IMR-90 (cell line): Measurements from ENCODE around the gene IFI44L. TPM values are rescaled to one million over a fixed set of nuclear protein-coding genes. Genes with fewer than 3 reads are reported as not detected.

ENCODE experiments used
- ATAC-seq: fragments of 200-7000 bp; cut with Tn5 transposase; 2 replicates; pipeline ENCODE4 v1.9.1; 2020; ENCODE audit warnings: low read depth, mild to moderate bottlenecking, moderate library complexity
- BruUV-seq: library from RNA; stranded (reverse); fragments of 400-500 nt; replicated peaks from 2 replicates; lab custom pipeline; 2021; lab: Mats Ljungman, UMichigan
- CTCF ChIA-PET: fragments of 300-600 bp; formaldehyde crosslinking; extraction: SDS; loops from one replicate; lab custom pipeline; 2021; ENCODE audit warnings: antibody characterized with exemption; lab: Yijun Ruan, JAX
- POLR2A ChIA-PET: fragments of 300-600 bp; sonication (Branson Sonifier 250); formaldehyde crosslinking; loops from one replicate; lab custom pipeline; 2022; ENCODE audit warnings: antibody characterized with exemption; ENCODE audit not compliant: unreplicated experiment; lab: Charles Lee
- DNase-seq: peaks from one replicate; pipeline ENCODE4 v3.0.0; 2013
- H2AFZ ChIP-seq: replicated peaks from 2 replicates; pipeline ENCODE3; 2013; ENCODE audit warnings: low read length, mild to moderate bottlenecking; ENCODE audit not compliant: poor library complexity
- H2AK5ac ChIP-seq: 2 replicates; pipeline ENCODE4 v1.6.1; 2013; ENCODE audit warnings: low read depth, low read length, inconsistent platforms
- H2AK9ac ChIP-seq: replicated peaks from 2 replicates; pipeline ENCODE3; 2013; ENCODE audit warnings: mild to moderate bottlenecking, low read depth, low read length, moderate library complexity; ENCODE audit not compliant: poor library complexity
- H2BK120ac ChIP-seq: 2 replicates; pipeline ENCODE4 v1.6.1; 2013; ENCODE audit warnings: low read depth, low read length, inconsistent platforms
- H2BK15ac ChIP-seq: 3 replicates; pipeline ENCODE4 v1.6.1; 2013; ENCODE audit warnings: low read depth, low read length, inconsistent platforms
- H2BK20ac ChIP-seq: 2 replicates; pipeline ENCODE4 v1.6.1; 2013; ENCODE audit warnings: low read depth, mild to moderate bottlenecking, inconsistent platforms, low read length, moderate library complexity
- H2BK5ac ChIP-seq: 2 replicates; pipeline ENCODE4 v1.6.1; 2013; ENCODE audit warnings: mild to moderate bottlenecking, low read depth, low read length, inconsistent platforms; ENCODE audit not compliant: poor library complexity, severe bottlenecking
- H3K14ac ChIP-seq: replicated peaks from 2 replicates; pipeline ENCODE4 v1.6.1; 2013; ENCODE audit warnings: low read depth, low read length, inconsistent platforms
- H3K18ac ChIP-seq: 2 replicates; pipeline ENCODE4 v1.6.1; 2013; ENCODE audit warnings: low read depth, low read length, control low read depth
- H3K23ac ChIP-seq: 2 replicates; pipeline ENCODE4 v1.6.1; 2013; ENCODE audit warnings: low read depth, low read length, inconsistent platforms
- H3K27ac ChIP-seq: 2 replicates; pipeline ENCODE4 v1.5.1; 2013; ENCODE audit warnings: mild to moderate bottlenecking, control low read depth, low read length; ENCODE audit not compliant: insufficient read depth
- H3K27me3 ChIP-seq: 2 replicates; pipeline ENCODE4 v1.6.1; 2013; ENCODE audit warnings: low read length; ENCODE audit not compliant: control insufficient read depth, insufficient read depth
- H3K36me3 ChIP-seq: 2 replicates; pipeline ENCODE4 v1.6.1; 2013; ENCODE audit warnings: low read length, mixed read lengths; ENCODE audit not compliant: control insufficient read depth, insufficient read depth
- H3K4ac ChIP-seq: 2 replicates; pipeline ENCODE4 v1.6.1; 2013; ENCODE audit warnings: low read depth, low read length, inconsistent platforms
- H3K4me1 ChIP-seq: 2 replicates; pipeline ENCODE4 v1.6.1; 2013; ENCODE audit warnings: low read length, mixed read lengths; ENCODE audit not compliant: control insufficient read depth, insufficient read depth
- H3K4me2 ChIP-seq: 2 replicates; pipeline ENCODE4 v1.6.1; 2013; ENCODE audit warnings: low read depth, mild to moderate bottlenecking, control low read depth, low read length, moderate library complexity
- H3K4me3 ChIP-seq: 2 replicates; pipeline ENCODE4 v1.5.1; 2013; ENCODE audit warnings: low read depth, mild to moderate bottlenecking, control low read depth, low read length, moderate library complexity; ENCODE audit not compliant: insufficient read depth
- H3K56ac ChIP-seq: 2 replicates; pipeline ENCODE4 v1.6.1; 2013; ENCODE audit warnings: low read length, inconsistent platforms; ENCODE audit not compliant: insufficient read depth; ENCODE audit errors: extremely low read depth
- H3K79me1 ChIP-seq, 2 experiments: 2 replicates each; pipeline ENCODE4 v1.6.1; 2013; ENCODE audit warnings: low read length in 2 of 2, inconsistent platforms in 1 of 2, low read depth in 1 of 2
- H3K9ac ChIP-seq: 2 replicates; pipeline ENCODE4 v1.6.1; 2013; ENCODE audit warnings: low read depth, low read length, control low read depth
- H3K9me1 ChIP-seq: 2 replicates; pipeline ENCODE4 v1.6.1; 2013; ENCODE audit warnings: low read length, inconsistent platforms; ENCODE audit not compliant: insufficient read depth
- H3K9me3 ChIP-seq: 2 replicates; pipeline ENCODE4 v1.6.1; 2013; ENCODE audit warnings: low read length; ENCODE audit not compliant: control insufficient read depth, insufficient read depth
- H4K20me1 ChIP-seq: 2 replicates; pipeline ENCODE4 v1.6.1; 2013; ENCODE audit warnings: low read length, inconsistent platforms; ENCODE audit not compliant: insufficient read depth
- H4K5ac ChIP-seq: 2 replicates; pipeline ENCODE4 v1.6.1; 2013; ENCODE audit warnings: mild to moderate bottlenecking, low read depth, low read length, control low read depth
- H4K8ac ChIP-seq, 2 experiments: 2 replicates each; pipeline ENCODE4 v1.6.1; 2013; ENCODE audit warnings: low read depth in 2 of 2, low read length in 2 of 2, control low read depth in 1 of 2, inconsistent platforms in 1 of 2
- H4K91ac ChIP-seq: 2 replicates; pipeline ENCODE4 v1.6.1; 2013; ENCODE audit warnings: low read depth, low read length, inconsistent platforms; ENCODE audit not compliant: insufficient read depth
- BHLHE40 ChIP-seq: fragments of 150-350 bp; IDR thresholded peaks from 2 replicates; pipeline ENCODE4 v1.6.1; 2016; ENCODE audit warnings: mild to moderate bottlenecking, low read depth, low read length
- CEBPB ChIP-seq: IDR thresholded peaks from 2 replicates; pipeline ENCODE4 v1.6.1; 2012; ENCODE audit warnings: low read depth, low read length, improper control_type of control experiment
- CHD1 ChIP-seq: IDR thresholded peaks from 2 replicates; pipeline ENCODE4 v1.6.1; 2012; ENCODE audit warnings: low read depth, low read length, improper control_type of control experiment
- FOS ChIP-seq: fragments of 150-350 bp; IDR thresholded peaks from 2 replicates; pipeline ENCODE4 v1.6.1; 2016; ENCODE audit warnings: low read depth, low read length
- MAFK ChIP-seq: IDR thresholded peaks from 2 replicates; pipeline ENCODE4 v1.6.1; 2012; ENCODE audit warnings: low read depth, low read length, improper control_type of control experiment
- MAZ ChIP-seq: IDR thresholded peaks from 2 replicates; pipeline ENCODE4 v1.6.1; 2012; ENCODE audit warnings: low read depth, mild to moderate bottlenecking, low read length, improper control_type of control experiment, moderate library complexity, borderline replicate concordance
- MXI1 ChIP-seq: IDR thresholded peaks from 2 replicates; pipeline ENCODE4 v1.6.1; 2012; ENCODE audit warnings: low read depth, mild to moderate bottlenecking, low read length, moderate library complexity, borderline replicate concordance
- NFE2L2 ChIP-seq: fragments of 150-350 bp; IDR thresholded peaks from 2 replicates; pipeline ENCODE4 v1.6.1; 2016; ENCODE audit warnings: low read depth, mild to moderate bottlenecking, low read length
- POLR2A ChIP-seq: IDR thresholded peaks from 2 replicates; pipeline ENCODE4 v1.6.1; 2012; ENCODE audit warnings: mild to moderate bottlenecking, low read depth, low read length
- RAD21 ChIP-seq: IDR thresholded peaks from 2 replicates; pipeline ENCODE4 v1.6.1; 2012; ENCODE audit warnings: low read length, improper control_type of control experiment
- RCOR1 ChIP-seq: IDR thresholded peaks from 2 replicates; pipeline ENCODE4 v1.6.1; 2012; ENCODE audit warnings: mild to moderate bottlenecking, low read length, improper control_type of control experiment; ENCODE audit not compliant: insufficient replicate concordance
- RFX5 ChIP-seq: IDR thresholded peaks from 2 replicates; pipeline ENCODE4 v1.8.0; 2012; ENCODE audit warnings: low read depth, mild to moderate bottlenecking, low read length, moderate library complexity
- SMC3 ChIP-seq: fragments of 150-350 bp; IDR thresholded peaks from 2 replicates; pipeline ENCODE4 v1.6.1; 2016; ENCODE audit warnings: low read depth, mild to moderate bottlenecking, antibody characterized with exemption, low read length, moderate library complexity
- WGBS, 2 experiments: methylation state at CpG; one replicate each; pipeline versions ENCODE4 v1.1.5 to v1.1.7; 2013; ENCODE audit warnings: missing lambda C conversion rate in 2 of 2; ENCODE audit not compliant: insufficient read length in 1 of 2; ENCODE audit errors: extremely low coverage in 2 of 2; 5-methylcytosine and 5-hydroxymethylcytosine counted together
- dilution Hi-C: fragments of 300-500 bp; cut with HindIII; formaldehyde crosslinking; loops from one replicate; pipeline ENCODE4 v1.14.3; 2018; ENCODE audit warnings: low sequenced_read_pairs; ENCODE audit not compliant: unreplicated experiment
- in situ Hi-C: fragments of 300-500 bp; cut with MboI; formaldehyde crosslinking; loops from 3 replicates; pipeline ENCODE4 v1.14.3; 2019; ENCODE audit warnings: low sequenced_read_pairs, inconsistent platforms, mixed read lengths
- intact Hi-C: fragments of 100-400 bp; cut with micrococcal nuclease; formaldehyde crosslinking; loops from 2 replicates; pipeline ENCODE4 v1.10.0; 2022
- polyA plus RNA-seq, 3 experiments: library from polyadenylated mRNA; depleted of rRNA; stranded (reverse); fragments of >200 nt; gene quantifications; 2 replicates each; pipeline ENCODE4 v1.2.3, GENCODE V29; 2012; ENCODE audit warnings: low replicate concordance in 1 of 3
- total RNA-seq: library from RNA; depleted of rRNA; stranded (reverse); fragments of >200 nt; gene quantifications from 2 replicates; pipeline ENCODE4 v1.2.3, GENCODE V29; 2012
- TF ChIP-seq, protein P1 (sequence below): fragments of 150-350 bp; IDR thresholded peaks from 2 replicates; pipeline ENCODE4 v1.6.1; 2017; ENCODE audit warnings: mild to moderate bottlenecking, antibody characterized with exemption, low read length, low read depth
- TF ChIP-seq, protein P2 (sequence below): conservative IDR thresholded peaks from 2 replicates; pipeline ENCODE4 v1.5.1; 2012; ENCODE audit warnings: mild to moderate bottlenecking, low read depth, low read length, improper control_type of control experiment
- TF ChIP-seq, protein P3 (sequence below): fragments of 150-350 bp; IDR thresholded peaks from 2 replicates; pipeline ENCODE4 v1.6.1; 2016; ENCODE audit warnings: low read depth, mild to moderate bottlenecking, low read length, moderate library complexity, borderline replicate concordance

IFI44L gene
- total and polyA plus RNA-seq, 2 of the 4 experiments (the other 2 are of a cell fraction) = 0.18 to 0.19 TPM

DNA sequence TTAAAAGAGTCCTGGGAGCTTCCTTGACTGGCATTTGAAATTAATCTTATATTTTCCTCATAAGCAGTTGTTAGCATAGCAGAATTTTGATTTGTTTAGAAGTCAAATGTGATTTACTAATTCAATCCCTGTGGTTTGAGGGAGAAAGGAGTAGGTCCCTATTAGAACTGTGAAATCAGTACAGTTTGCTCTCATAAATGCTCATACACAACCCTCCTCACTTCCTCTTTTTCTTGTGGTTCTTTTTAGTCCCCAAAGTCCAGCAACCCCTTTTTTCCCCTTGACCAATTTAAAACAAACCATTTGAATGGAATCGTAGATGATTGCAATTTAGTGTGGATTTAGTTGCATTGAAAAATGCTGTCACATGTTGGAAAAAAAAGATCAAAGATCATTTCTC lies 20.2 kb downstream of the IFI44L start:
- DNase-seq = no peak
- WGBS, 2 experiments = no CpG with 5 or more reads among the region's 1 CpG
- no peaks in the 10 kb centered on the region for H3K9me1 ChIP-seq
- H3K36me3 ChIP-seq = no peaks in the 10 kb centered on the region
- no peak overlapping the region for H4K8ac ChIP-seq
- H3K4me1 ChIP-seq = no peaks in the 10 kb centered on the region
- no peaks in the 10 kb centered on the region for H4K20me1 ChIP-seq
- H2BK15ac ChIP-seq = no peak overlapping the region
- no peak for ATAC-seq
- H3K4me2 ChIP-seq = no peak overlapping the region
- H2AK5ac ChIP-seq = no peak overlapping the region
- H3K56ac ChIP-seq = no peak overlapping the region
- no peak overlapping the region for H4K91ac ChIP-seq
- H3K14ac ChIP-seq = no peak overlapping the region
- H3K18ac ChIP-seq = no peak overlapping the region
- H2AK9ac ChIP-seq = no peak overlapping the region
- H3K9me3 ChIP-seq = no peaks in the 10 kb centered on the region
- in situ Hi-C loops = no loop called here
- H3K27me3 ChIP-seq = no peaks in the 10 kb centered on the region
- no peaks in the 10 kb centered on the region for H3K79me1 ChIP-seq
- H3K23ac ChIP-seq = no peak overlapping the region
- H3K4ac ChIP-seq = no peak overlapping the region
- no peak overlapping the region for H2AFZ ChIP-seq
- no peak overlapping the region for H3K4me3 ChIP-seq
- CTCF ChIA-PET = no interaction called here
- no peak overlapping the region for H3K9ac ChIP-seq
- TF ChIP-seq RFX5 (no peak), SMC3 (no peak), BHLHE40 (no peak), FOS (no peak), CEBPB (no peak), MAFK (no peak), NFE2L2 (no peak), CHD1 (no peak), MAZ (no peak), MXI1 (no peak), RCOR1 (no peak), POLR2A (no peak), RAD21 (no peak)
- TF ChIP-seq, protein P1, sequence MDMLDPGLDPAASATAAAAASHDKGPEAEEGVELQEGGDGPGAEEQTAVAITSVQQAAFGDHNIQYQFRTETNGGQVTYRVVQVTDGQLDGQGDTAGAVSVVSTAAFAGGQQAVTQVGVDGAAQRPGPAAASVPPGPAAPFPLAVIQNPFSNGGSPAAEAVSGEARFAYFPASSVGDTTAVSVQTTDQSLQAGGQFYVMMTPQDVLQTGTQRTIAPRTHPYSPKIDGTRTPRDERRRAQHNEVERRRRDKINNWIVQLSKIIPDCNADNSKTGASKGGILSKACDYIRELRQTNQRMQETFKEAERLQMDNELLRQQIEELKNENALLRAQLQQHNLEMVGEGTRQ = no peak
- TF ChIP-seq, protein P2, sequence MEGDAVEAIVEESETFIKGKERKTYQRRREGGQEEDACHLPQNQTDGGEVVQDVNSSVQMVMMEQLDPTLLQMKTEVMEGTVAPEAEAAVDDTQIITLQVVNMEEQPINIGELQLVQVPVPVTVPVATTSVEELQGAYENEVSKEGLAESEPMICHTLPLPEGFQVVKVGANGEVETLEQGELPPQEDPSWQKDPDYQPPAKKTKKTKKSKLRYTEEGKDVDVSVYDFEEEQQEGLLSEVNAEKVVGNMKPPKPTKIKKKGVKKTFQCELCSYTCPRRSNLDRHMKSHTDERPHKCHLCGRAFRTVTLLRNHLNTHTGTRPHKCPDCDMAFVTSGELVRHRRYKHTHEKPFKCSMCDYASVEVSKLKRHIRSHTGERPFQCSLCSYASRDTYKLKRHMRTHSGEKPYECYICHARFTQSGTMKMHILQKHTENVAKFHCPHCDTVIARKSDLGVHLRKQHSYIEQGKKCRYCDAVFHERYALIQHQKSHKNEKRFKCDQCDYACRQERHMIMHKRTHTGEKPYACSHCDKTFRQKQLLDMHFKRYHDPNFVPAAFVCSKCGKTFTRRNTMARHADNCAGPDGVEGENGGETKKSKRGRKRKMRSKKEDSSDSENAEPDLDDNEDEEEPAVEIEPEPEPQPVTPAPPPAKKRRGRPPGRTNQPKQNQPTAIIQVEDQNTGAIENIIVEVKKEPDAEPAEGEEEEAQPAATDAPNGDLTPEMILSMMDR = no peak
- TF ChIP-seq, protein P3, sequence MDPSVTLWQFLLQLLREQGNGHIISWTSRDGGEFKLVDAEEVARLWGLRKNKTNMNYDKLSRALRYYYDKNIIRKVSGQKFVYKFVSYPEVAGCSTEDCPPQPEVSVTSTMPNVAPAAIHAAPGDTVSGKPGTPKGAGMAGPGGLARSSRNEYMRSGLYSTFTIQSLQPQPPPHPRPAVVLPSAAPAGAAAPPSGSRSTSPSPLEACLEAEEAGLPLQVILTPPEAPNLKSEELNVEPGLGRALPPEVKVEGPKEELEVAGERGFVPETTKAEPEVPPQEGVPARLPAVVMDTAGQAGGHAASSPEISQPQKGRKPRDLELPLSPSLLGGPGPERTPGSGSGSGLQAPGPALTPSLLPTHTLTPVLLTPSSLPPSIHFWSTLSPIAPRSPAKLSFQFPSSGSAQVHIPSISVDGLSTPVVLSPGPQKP = no peak
- H2BK5ac ChIP-seq = no peak overlapping the region
- intact Hi-C loops = no loop called here
- H3K27ac ChIP-seq = no peak overlapping the region
- BruUV-seq = no TSS peak
- no peak overlapping the region for H2BK120ac ChIP-seq
- dilution Hi-C loops = no loop called here
- no peak overlapping the region for H4K5ac ChIP-seq
- POLR2A ChIA-PET = interaction anchor here (0.7 kb wide), 1 partner anchor 18 kb away, joined by 3 read pairs; no protein-coding TSS in a partner anchor
- H2BK20ac ChIP-seq = no peak overlapping the region
